Anterior cingulate cortex (tissue), 58 donors: ENCODE data around the gene TM9SF1.

Experiments used
- DNase-seq, 58 donors: peaks; one replicate each; lab custom pipeline; 2025; lab: John Stamatoyannopoulos, UW

TM9SF1 gene

GRCh38 chr14:24195186-24196070 is at the start of gene TM9SF1:
TM9SF1 (minus strand) TSS chr14:24195441; CDS start chr14:24195019, 422 bp downstream.
- peak; percentile 48 to 89 (median 76) for DNase-seq

GRCh38 chr14:24243336-24243836 is 48.1 kb upstream of the TM9SF1 start:
- peak in 1 of 58 donors; percentile 30 for DNase-seq

GRCh38 chr14:24241829-24242443 is 46.7 kb upstream of the TM9SF1 start:
- DNase-seq: peak in 42 of 58 donors; percentile 34 to 99 (median 96)

DNA sequence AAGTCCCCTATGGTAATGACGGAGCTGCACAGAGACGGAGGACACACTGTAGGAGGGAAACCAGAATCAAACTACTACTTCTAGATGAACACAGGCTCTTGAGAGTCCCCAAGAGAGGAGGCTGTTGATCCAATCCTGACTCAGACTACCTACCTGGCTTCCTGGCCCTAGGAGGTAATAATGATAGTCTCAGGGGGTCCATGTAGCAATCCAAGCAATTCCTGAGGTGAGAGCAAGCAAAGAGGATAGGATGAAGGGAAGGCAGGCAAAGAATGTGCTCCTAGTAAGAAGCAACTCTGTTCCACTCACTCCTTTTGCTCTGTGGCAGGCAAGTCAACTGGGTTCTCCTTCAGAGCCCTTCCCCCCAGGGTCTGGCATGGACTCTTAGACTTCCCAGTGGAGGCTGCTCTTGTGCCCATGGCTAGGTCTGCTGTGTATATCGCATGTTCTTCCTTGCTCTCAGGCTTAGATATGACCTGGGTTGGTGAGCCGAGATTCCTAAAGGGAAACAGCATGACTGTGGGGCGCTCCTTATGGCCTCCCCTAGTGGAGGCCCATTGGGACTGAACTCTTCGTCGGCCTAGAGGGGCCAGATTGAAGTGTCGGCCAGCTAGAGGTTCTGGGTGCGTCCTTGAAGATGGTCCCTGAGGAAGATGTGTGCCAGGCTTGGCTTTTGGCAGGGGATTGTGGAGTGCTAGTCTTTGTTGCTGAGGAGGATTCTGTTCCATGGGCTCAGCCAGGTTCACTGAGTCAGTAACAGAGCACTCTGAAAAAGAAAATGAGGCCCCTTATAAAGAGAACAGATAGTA is 45.1 kb upstream of the TM9SF1 start:
- DNase-seq: no peak

- DNase-seq: no peak
Measured at GRCh38 chr14:24238527-24239037, 43.3 kb upstream of the TM9SF1 start.

DNA sequence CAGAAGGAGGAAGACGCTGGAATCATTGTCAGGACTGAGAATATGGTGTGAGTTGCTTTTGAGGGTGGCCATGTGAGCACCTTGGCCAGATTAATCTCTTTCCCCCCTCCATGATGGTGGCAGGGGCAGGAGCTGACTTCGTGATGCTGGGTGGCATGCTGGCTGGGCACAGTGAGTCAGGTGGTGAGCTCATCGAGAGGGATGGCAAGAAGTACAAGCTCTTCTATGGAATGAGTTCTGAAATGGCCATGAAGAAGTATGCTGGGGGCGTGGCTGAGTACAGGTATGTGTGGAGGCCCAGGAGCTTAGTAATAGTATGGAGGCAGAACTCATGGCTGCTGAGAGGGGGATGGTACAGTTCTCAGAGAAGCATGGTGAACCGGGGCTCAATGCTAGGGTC is 42.9 kb upstream of the TM9SF1 start:
- no peak for DNase-seq

DNA sequence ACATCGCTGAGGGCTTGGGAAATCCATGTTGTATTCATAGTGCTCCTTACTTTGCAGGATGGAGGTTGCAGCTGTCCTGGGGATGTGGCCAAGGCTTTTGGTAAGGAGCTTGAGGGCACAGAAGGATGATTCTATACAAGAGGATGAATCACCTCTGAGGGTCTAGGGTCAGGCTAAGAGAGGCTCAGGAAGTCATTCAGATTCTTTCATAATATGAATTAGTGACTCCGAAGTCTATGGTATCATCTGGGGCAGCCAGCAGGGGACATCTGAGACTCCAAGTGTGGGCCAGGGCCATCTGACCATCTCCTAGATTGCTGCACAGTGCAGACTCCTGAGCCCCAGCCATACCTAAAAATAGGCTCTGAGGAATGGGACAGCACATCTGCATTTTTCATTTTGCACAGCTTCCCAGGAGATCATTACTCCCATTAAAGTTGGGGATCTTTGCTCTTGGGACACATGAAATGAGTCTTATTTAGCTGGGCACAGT is 42.3 kb upstream of the TM9SF1 start:
- no peak for DNase-seq

GRCh38 chr14:24236689-24237462 is 41.6 kb upstream of the TM9SF1 start:
- no peak for DNase-seq

GRCh38 chr14:24235804-24236688 is 40.8 kb upstream of the TM9SF1 start:
- no peak for DNase-seq

DNA sequence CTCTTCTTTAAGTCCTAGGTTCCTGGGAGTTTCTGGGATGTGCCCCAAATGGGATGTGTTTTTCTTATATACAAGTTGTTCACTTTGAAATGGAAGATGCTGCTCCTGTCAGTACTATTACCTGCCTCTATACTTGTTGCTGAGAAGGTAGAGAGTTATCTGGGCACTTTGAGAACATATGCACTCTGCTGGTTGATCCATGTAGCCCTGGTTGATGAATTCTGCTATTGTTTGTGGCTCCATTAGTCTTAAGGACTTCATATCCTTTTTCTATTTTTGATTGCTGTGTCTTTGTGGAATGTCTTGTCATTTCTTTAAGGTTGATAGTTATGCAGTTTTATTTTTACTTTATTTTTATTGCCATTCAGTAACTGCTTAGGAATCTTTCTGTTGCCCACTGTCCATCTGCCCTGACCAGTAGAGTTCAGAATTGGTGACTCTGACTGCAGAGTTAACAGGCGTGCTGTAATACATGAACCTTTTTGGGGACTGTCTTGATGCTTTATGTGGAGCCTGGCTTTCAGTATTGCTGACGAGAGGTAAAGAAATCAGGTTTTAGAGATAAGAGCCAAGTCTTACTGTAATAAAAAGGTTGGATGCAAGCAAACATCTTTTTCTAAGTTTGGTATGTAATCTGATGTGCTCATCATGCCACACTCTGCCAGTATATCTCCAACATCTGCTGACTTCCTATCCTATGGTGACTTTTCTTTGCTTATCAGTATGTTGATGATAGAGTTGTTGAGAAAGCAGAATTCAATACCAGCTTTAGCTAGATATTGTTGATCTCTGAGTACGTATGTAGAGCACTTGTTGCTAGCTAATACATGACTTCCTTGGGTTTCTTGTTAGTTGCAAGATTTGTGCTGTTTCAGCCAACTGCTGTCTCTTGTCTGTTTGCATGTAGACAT is 39.1 kb upstream of the TM9SF1 start:
- no peak for DNase-seq

DNA sequence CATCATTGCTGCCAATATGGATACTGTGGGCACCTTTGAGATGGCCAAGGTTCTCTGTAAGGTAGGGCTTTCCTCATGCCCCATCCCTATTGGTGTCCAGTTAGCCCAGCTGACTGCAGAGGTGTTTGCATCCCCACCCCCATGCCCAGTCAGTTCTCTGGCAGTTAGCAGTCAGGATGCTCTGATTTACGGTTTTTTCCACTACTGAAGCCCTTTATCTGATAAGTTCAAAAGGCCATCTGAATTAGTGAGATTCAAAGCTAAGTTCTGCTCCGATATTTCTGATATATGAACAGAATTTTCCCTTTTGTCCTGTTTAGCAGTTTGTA is 38.3 kb upstream of the TM9SF1 start:
- peak in 1 of 58 donors; percentile 12 for DNase-seq

- DNase-seq: peak in 18 of 58 donors; percentile 34 to 98 (median 86)
Measured at GRCh38 chr14:24232645-24233537, 37.6 kb upstream of the TM9SF1 start, which contains the start of gene GMPR2. GMPR2 (plus strand) TSS chr14:24232929; CDS start chr14:24233254, 325 bp downstream.

GRCh38 chr14:24232121-24232644 is 36.9 kb upstream of the TM9SF1 start, which contains the start of gene NEDD8:
NEDD8 (minus strand) TSS chr14:24232367; CDS start chr14:24232267, 100 bp downstream.
- DNase-seq: peak; percentile 60 to 100 (median 93)

DNA sequence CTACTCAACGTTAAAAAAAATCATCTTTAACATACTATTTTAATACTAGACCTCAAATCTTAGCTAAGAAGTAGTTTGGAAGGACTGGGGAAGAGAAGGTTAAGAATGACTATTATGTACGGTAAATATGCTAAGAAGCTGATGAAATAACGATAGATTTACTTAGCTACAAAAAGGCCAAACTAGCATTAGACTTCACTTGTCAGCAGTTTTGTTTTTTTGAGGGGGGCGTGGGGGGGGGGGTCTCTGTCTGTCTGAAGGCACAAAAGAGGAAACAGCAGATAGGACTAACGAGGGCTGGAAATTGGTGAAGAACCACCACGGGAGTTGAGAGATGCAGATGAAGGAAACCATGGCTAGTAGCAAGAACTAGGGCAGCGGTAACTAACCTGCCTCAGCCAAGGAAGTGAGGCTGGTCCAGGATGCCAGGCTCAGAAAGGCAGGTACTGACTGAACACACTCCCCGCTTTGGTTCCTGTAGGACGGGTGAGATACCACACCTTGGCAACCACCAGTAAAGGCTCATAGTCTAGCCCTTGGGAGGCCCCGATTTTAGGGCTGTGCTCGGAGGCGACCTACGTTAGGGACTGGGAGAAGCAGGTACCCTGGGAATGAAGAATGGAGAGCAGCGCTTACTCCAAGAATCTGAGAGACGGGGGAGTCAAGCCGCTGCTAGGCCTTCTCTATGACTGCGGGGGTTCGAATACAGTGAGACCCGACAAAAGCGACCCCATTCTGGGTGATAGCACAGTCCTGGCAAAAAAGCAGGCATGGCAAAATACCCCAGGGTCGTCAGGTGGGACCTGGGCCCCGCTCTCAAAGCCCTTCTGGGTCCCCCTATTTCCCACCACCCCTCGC is 36.3 kb upstream of the TM9SF1 start:
- DNase-seq: peak in 7 of 58 donors; percentile 35 to 54 (median 42)

DNA sequence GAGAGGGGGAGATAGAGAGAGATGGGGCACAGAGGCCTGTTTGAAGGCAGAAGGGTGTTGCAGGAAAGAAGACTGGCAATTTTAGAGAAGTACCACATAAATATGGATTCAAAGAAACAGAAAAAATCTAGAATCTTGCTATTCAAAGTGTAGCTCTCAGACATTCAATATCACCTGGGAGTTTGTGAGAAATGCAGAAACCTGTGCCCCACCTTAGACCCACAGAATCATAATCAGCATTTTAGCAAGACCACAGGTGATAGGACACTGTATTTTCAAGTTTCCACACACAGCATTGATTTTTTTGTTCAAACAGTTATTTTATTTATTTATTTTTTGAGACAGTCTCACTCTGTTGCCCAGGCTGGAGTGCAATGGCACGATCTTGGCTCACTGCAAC is 33.7 kb upstream of the TM9SF1 start:
- DNase-seq: no peak
